Liver (tissue), 3 donors: ENCODE measurements around the gene TNS3.

Experiments used
- ATF3 ChIP-seq: IDR thresholded peaks from 2 replicates; pipeline ENCODE4 v1.6.1; 2016; ENCODE audit warnings: antibody characterized with exemption
- CTCF ChIP-seq: fragments of 150-350 bp; IDR thresholded peaks from 2 replicates; pipeline ENCODE4 v1.5.1; 2017; ENCODE audit warnings: improper control_type of control experiment, low read depth, low read length; ENCODE audit not compliant: missing input control
- FOXA1 ChIP-seq: IDR thresholded peaks from 2 replicates; pipeline ENCODE4 v1.6.1; 2016; ENCODE audit warnings: antibody characterized with exemption
- JUND ChIP-seq, 2 donors: IDR thresholded peaks; 2 replicates each; pipeline ENCODE4 v1.6.1; 2016; ENCODE audit warnings: antibody characterized with exemption in 2 of 2
- RAD21 ChIP-seq, 2 donors: IDR thresholded peaks; 2 replicates each; pipeline ENCODE4 v1.6.1; 2016; ENCODE audit warnings: antibody characterized with exemption in 2 of 2, mild to moderate bottlenecking in 2 of 2
- REST ChIP-seq: IDR thresholded peaks from 2 replicates; pipeline ENCODE4 v1.6.1; 2016; ENCODE audit warnings: antibody characterized with exemption, mild to moderate bottlenecking
- YY1 ChIP-seq: IDR thresholded peaks from 2 replicates; pipeline ENCODE4 v1.6.1; 2016; ENCODE audit warnings: antibody characterized with exemption, mild to moderate bottlenecking
- donor health status: healthy.
- donor health status: healthy.

- no peak for TF ChIP-seq CTCF
- TF ChIP-seq REST: no peak
- TF ChIP-seq ATF3: no peak
- peak; percentile 73 for TF ChIP-seq YY1
- TF ChIP-seq FOXA1: peak; percentile 51
- peak in 1 of 2 donors; percentile 45 for TF ChIP-seq RAD21 (IDR thresholded peaks at IDR 0.05)
- peak in 1 of 2 donors; percentile 54 for TF ChIP-seq JUND (IDR thresholded peaks at IDR 0.05)
Observed at GRCh38 chr7:47573758-47574481, 8.0 kb downstream of the TNS3 start.
